Measurements from ENCODE around the gene ASGR1.

DNA sequence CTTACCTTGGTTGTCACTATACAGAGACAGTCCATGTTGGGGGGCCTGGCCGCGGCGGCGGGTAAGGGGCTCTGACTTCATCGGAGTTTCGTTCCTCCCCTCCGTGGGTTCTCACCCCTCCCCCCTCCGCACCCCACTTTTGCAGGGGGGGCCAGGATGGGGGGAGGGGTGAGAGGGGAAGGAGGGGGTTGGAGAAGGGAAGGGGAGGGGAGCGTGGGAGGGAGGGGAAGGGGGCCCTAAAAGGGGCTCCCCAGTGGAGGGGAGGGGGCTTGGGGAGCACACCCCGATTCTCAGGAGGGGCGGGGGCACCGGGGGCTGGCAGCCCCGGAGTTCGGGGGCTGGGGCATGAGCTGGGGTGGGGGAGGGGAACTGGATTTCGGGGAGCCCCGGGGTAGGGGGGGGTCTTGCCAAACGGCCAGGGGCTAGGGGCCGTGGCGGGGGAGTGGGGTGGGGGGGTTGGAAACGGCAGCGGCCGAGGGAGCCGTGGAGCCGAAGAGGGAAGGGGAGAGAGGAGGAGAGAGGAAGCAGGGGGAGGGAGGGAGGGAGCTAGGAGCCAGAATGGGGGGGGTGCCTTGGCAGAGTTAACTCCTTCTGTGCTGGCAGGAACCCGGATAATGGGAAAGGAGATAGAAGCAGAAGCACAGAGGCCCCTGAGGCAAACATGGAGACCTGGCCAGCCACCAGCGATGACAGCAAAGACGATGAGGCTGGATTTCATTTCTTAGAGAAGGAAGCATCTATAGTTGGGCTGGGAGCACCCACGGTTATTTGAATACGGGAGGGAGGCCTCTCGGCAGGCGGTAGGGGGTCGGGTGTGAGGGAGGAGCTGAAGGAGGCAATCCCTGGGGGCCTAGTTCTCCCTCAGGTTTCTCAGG lies 38.2 kb upstream of the ASGR1 start:
- TF ChIP-seq, protein P1, sequence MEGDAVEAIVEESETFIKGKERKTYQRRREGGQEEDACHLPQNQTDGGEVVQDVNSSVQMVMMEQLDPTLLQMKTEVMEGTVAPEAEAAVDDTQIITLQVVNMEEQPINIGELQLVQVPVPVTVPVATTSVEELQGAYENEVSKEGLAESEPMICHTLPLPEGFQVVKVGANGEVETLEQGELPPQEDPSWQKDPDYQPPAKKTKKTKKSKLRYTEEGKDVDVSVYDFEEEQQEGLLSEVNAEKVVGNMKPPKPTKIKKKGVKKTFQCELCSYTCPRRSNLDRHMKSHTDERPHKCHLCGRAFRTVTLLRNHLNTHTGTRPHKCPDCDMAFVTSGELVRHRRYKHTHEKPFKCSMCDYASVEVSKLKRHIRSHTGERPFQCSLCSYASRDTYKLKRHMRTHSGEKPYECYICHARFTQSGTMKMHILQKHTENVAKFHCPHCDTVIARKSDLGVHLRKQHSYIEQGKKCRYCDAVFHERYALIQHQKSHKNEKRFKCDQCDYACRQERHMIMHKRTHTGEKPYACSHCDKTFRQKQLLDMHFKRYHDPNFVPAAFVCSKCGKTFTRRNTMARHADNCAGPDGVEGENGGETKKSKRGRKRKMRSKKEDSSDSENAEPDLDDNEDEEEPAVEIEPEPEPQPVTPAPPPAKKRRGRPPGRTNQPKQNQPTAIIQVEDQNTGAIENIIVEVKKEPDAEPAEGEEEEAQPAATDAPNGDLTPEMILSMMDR (IDR thresholded peaks at IDR 0.05; ENCODE audit: poor library complexity, severe bottlenecking) = no peak
- no peak for TF ChIP-seq MXI1 (conservative IDR thresholded peaks at IDR 0.05; ENCODE audit: poor library complexity, severe bottlenecking)
- TF ChIP-seq EP300 (conservative IDR thresholded peaks at IDR 0.05; ENCODE audit: poor library complexity, severe bottlenecking) = no peak
